Measurements from ENCODE around the gene FGF11. TPM values are rescaled to one million over a fixed set of nuclear protein-coding genes. Genes with fewer than 3 reads are reported as not detected.

The FGF11 gene
- total and polyA plus RNA-seq, 2 of the 13 experiments (the other 11 are each of a cell fraction or from before 2014, with no cell fraction given): 0.20 to 7.6 TPM

DNA sequence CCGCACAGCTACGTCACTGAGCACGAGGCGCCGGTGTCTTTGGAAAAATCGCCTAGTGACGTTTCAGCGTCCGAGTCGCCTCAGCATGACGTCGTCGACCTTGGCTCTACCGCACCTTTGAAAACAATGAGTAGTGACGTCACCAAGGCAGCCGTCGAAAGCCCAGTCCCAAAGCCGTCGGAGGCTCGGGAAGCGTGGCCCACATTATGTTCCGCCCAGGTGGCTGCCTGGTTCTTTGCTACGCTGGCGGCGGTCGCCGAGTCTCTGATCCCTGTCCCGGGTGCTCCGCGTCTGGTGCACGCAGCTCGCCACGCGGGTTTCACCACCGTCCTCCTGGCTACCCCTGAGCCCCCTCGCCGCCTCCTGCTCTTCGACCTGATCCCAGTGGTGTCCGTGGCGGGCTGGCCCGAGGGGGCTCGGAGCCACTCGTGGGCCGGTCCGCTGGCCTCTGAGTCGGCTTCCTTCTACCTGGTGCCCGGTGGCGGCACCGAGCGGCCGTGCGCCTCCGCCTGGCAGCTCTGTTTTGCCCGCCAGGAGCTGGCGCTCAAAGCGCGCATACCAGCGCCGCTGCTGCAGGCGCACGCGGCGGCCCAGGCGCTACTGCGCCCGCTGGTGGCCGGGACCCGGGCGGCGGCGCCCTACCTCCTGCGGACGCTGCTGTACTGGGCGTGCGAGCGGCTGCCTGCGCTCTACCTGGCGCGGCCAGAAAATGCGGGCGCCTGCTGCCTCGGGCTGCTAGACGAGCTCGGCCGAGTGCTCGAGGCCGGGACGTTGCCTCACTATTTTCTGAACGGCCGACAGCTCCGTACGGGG is 2.5 kb upstream of the FGF11 start (continued):
- TF ChIP-seq, protein P1, sequence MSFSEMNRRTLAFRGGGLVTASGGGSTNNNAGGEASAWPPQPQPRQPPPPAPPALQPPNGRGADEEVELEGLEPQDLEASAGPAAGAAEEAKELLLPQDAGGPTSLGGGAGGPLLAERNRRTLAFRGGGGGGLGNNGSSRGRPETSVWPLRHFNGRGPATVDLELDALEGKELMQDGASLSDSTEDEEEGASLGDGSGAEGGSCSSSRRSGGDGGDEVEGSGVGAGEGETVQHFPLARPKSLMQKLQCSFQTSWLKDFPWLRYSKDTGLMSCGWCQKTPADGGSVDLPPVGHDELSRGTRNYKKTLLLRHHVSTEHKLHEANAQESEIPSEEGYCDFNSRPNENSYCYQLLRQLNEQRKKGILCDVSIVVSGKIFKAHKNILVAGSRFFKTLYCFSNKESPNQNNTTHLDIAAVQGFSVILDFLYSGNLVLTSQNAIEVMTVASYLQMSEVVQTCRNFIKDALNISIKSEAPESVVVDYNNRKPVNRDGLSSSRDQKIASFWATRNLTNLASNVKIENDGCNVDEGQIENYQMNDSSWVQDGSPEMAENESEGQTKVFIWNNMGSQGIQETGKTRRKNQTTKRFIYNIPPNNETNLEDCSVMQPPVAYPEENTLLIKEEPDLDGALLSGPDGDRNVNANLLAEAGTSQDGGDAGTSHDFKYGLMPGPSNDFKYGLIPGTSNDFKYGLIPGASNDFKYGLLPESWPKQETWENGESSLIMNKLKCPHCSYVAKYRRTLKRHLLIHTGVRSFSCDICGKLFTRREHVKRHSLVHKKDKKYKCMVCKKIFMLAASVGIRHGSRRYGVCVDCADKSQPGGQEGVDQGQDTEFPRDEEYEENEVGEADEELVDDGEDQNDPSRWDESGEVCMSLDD (CRISPR knock-in tag; IDR thresholded peaks at IDR 0.05; ENCODE audit: borderline replicate concordance): no peak
- TF ChIP-seq BRD4 (CRISPR knock-in tag; IDR thresholded peaks at IDR 0.05) (no peak), TSC22D2 (CRISPR knock-in tag; IDR thresholded peaks at IDR 0.05; ENCODE audit: borderline replicate concordance) (no peak), ZNF317 (CRISPR knock-in tag; IDR thresholded peaks at IDR 0.05) (no peak), ZNF644 (CRISPR knock-in tag; IDR thresholded peaks at IDR 0.05; ENCODE audit: low read depth) (no peak), ZNF670 (CRISPR knock-in tag; IDR thresholded peaks at IDR 0.05; ENCODE audit: borderline replicate concordance) (no peak), ZFP90 (CRISPR knock-in tag; IDR thresholded peaks at IDR 0.05; ENCODE audit: borderline replicate concordance) (no peak), HOXA5 (CRISPR knock-in tag; IDR thresholded peaks at IDR 0.05) (no peak), ZSCAN22 (CRISPR knock-in tag; IDR thresholded peaks at IDR 0.05) (no peak), HDAC6 (IDR thresholded peaks at IDR 0.05; ENCODE audit: low read depth, low read length) (no peak), ZMYM4 (CRISPR knock-in tag; IDR thresholded peaks at IDR 0.05) (no peak)
- TF ChIP-seq, protein P2, sequence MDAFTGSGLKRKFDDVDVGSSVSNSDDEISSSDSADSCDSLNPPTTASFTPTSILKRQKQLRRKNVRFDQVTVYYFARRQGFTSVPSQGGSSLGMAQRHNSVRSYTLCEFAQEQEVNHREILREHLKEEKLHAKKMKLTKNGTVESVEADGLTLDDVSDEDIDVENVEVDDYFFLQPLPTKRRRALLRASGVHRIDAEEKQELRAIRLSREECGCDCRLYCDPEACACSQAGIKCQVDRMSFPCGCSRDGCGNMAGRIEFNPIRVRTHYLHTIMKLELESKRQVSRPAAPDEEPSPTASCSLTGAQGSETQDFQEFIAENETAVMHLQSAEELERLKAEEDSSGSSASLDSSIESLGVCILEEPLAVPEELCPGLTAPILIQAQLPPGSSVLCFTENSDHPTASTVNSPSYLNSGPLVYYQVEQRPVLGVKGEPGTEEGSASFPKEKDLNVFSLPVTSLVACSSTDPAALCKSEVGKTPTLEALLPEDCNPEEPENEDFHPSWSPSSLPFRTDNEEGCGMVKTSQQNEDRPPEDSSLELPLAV (CRISPR knock-in tag; conservative IDR thresholded peaks at IDR 0.05; ENCODE audit: low read depth): no peak
- TF ChIP-seq, protein P3, sequence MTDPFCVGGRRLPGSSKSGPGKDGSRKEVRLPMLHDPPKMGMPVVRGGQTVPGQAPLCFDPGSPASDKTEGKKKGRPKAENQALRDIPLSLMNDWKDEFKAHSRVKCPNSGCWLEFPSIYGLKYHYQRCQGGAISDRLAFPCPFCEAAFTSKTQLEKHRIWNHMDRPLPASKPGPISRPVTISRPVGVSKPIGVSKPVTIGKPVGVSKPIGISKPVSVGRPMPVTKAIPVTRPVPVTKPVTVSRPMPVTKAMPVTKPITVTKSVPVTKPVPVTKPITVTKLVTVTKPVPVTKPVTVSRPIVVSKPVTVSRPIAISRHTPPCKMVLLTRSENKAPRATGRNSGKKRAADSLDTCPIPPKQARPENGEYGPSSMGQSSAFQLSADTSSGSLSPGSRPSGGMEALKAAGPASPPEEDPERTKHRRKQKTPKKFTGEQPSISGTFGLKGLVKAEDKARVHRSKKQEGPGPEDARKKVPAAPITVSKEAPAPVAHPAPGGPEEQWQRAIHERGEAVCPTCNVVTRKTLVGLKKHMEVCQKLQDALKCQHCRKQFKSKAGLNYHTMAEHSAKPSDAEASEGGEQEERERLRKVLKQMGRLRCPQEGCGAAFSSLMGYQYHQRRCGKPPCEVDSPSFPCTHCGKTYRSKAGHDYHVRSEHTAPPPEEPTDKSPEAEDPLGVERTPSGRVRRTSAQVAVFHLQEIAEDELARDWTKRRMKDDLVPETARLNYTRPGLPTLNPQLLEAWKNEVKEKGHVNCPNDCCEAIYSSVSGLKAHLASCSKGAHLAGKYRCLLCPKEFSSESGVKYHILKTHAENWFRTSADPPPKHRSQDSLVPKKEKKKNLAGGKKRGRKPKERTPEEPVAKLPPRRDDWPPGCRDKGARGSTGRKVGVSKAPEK (CRISPR knock-in tag; IDR thresholded peaks at IDR 0.05; ENCODE audit: borderline replicate concordance): no peak
- TF ChIP-seq, protein P4, sequence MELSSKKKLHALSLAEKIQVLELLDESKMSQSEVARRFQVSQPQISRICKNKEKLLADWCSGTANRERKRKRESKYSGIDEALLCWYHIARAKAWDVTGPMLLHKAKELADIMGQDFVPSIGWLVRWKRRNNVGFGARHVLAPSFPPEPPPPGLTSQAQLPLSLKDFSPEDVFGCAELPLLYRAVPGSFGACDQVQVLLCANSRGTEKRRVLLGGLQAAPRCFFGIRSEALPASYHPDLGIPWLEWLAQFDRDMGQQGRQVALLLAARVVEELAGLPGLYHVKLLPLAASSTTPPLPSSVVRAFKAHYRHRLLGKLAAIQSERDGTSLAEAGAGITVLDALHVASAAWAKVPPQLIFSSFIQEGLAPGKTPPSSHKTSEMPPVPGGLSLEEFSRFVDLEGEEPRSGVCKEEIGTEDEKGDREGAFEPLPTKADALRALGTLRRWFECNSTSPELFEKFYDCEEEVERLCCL (CRISPR knock-in tag; IDR thresholded peaks at IDR 0.05; ENCODE audit: borderline replicate concordance): no peak
- TF ChIP-seq, protein P5, sequence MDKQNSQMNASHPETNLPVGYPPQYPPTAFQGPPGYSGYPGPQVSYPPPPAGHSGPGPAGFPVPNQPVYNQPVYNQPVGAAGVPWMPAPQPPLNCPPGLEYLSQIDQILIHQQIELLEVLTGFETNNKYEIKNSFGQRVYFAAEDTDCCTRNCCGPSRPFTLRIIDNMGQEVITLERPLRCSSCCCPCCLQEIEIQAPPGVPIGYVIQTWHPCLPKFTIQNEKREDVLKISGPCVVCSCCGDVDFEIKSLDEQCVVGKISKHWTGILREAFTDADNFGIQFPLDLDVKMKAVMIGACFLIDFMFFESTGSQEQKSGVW (CRISPR knock-in tag; IDR thresholded peaks at IDR 0.05; ENCODE audit: borderline replicate concordance): no peak
- TF ChIP-seq, protein P6, sequence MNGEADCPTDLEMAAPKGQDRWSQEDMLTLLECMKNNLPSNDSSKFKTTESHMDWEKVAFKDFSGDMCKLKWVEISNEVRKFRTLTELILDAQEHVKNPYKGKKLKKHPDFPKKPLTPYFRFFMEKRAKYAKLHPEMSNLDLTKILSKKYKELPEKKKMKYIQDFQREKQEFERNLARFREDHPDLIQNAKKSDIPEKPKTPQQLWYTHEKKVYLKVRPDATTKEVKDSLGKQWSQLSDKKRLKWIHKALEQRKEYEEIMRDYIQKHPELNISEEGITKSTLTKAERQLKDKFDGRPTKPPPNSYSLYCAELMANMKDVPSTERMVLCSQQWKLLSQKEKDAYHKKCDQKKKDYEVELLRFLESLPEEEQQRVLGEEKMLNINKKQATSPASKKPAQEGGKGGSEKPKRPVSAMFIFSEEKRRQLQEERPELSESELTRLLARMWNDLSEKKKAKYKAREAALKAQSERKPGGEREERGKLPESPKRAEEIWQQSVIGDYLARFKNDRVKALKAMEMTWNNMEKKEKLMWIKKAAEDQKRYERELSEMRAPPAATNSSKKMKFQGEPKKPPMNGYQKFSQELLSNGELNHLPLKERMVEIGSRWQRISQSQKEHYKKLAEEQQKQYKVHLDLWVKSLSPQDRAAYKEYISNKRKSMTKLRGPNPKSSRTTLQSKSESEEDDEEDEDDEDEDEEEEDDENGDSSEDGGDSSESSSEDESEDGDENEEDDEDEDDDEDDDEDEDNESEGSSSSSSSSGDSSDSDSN (CRISPR knock-in tag; IDR thresholded peaks at IDR 0.05): peak; percentile 41; the same call in 1 of the 2 replicates

Measured in HepG2 (cell line).